ENCODE measurements around the gene MEF2D.
A peak's percentile ranks its signal among the peaks of the same experiment; 100 is the strongest.

The MEF2D gene

GRCh38 chr1:156503698-156504437, 3.3 kb upstream of the MEF2D start:
- no peak for ATAC-seq
- TF ChIP-seq ZFP30 (CRISPR knock-in tag; IDR thresholded peaks at IDR 0.05) = no peak
- TF ChIP-seq ESRRG (CRISPR knock-in tag; IDR thresholded peaks at IDR 0.05) = no peak
- no peak for TF ChIP-seq SNAI2 (CRISPR knock-in tag; IDR thresholded peaks at IDR 0.05)
- no peak for TF ChIP-seq PPARA (CRISPR knock-in tag; IDR thresholded peaks at IDR 0.05; ENCODE audit: borderline replicate concordance)
- no peak for TF ChIP-seq TSHZ2 (CRISPR knock-in tag; IDR thresholded peaks at IDR 0.05)
- no peak for TF ChIP-seq CREB5 (CRISPR knock-in tag; IDR thresholded peaks at IDR 0.05; ENCODE audit: low read depth)
- no peak for TF ChIP-seq ARNTL (CRISPR knock-in tag; IDR thresholded peaks at IDR 0.05; ENCODE audit: borderline replicate concordance, low read depth)
- no peak for TF ChIP-seq OSR1 (CRISPR knock-in tag; IDR thresholded peaks at IDR 0.05)
- no peak for TF ChIP-seq ZNF70 (CRISPR knock-in tag; IDR thresholded peaks at IDR 0.05)
- TF ChIP-seq TCF4 (CRISPR knock-in tag; IDR thresholded peaks at IDR 0.05; ENCODE audit: borderline replicate concordance) = no peak
- no peak for TF ChIP-seq CSRNP3 (CRISPR knock-in tag; IDR thresholded peaks at IDR 0.05)
- TF ChIP-seq ZC3H10 (CRISPR knock-in tag; IDR thresholded peaks at IDR 0.05) = no peak
- TF ChIP-seq POU6F1 (CRISPR knock-in tag; IDR thresholded peaks at IDR 0.05; ENCODE audit: borderline replicate concordance, low read depth) = no peak
- no peak for TF ChIP-seq ZNF8 (CRISPR knock-in tag; IDR thresholded peaks at IDR 0.05)
- no peak for TF ChIP-seq ZNF565 (CRISPR knock-in tag; conservative IDR thresholded peaks at IDR 0.05; ENCODE audit: low read depth)
- no peak for TF ChIP-seq ZFP3 (CRISPR knock-in tag; IDR thresholded peaks at IDR 0.05)
- TF ChIP-seq BACH2 (CRISPR knock-in tag; IDR thresholded peaks at IDR 0.05; ENCODE audit: borderline replicate concordance) = no peak
- TF ChIP-seq ISL1 (CRISPR knock-in tag; IDR thresholded peaks at IDR 0.05) = no peak

GRCh38 chr1:156502894-156503697, 2.5 kb upstream of the MEF2D start:
- TF ChIP-seq ZFP3 (CRISPR knock-in tag; IDR thresholded peaks at IDR 0.05) = peak; percentile 27; the same call in 1 of the 2 replicates
- no peak for TF ChIP-seq RARB (CRISPR knock-in tag; IDR thresholded peaks at IDR 0.05)
- peak; percentile 24 for ATAC-seq

- no peak for ATAC-seq
- TF ChIP-seq RARB (CRISPR knock-in tag; IDR thresholded peaks at IDR 0.05) (no peak), SNAI2 (CRISPR knock-in tag; IDR thresholded peaks at IDR 0.05) (no peak), TSHZ2 (CRISPR knock-in tag; IDR thresholded peaks at IDR 0.05) (no peak), CSRNP3 (CRISPR knock-in tag; IDR thresholded peaks at IDR 0.05) (no peak)
These were observed 1.9 kb upstream of the MEF2D start for GRCh38 chr1:156502391-156502893.
